ENCODE measurements around the gene SCN1A. TPM values are rescaled to one million over a fixed set of nuclear protein-coding genes. Genes with fewer than 3 reads are reported as not detected.

The SCN1A gene
- total RNA-seq, result not detected in 2 replicates

GRCh38 chr2:166127217-166128155 is at the start of gene SCN1A:
Gene SCN1A (minus strand): TSS chr2:166128020. CDS start chr2:166073621, 54,399 bp downstream.

GRCh38 chr2:165953655-165954606 is 173.9 kb downstream of the SCN1A start, which contains the start of gene TTC21B:
Gene TTC21B (minus strand): TSS chr2:165953776. CDS start chr2:165953705, 71 bp downstream.

Small RNAs within 50 kb of the gene (small RNA-seq; reads per million reads assigned to genes)
- gene RF00019, result not detected

Other genes starting within 250 kb of the SCN1A start
- 32.2 and 39.8 TPM in 2 replicates for gene TTC21B, start 174.2 kb downstream of the SCN1A start, total RNA-seq
- gene SCN9A, start 247.9 kb upstream of the SCN1A start, total RNA-seq, result 1.1 and 2.1 TPM in 2 replicates

Measured in thoracic aorta endothelial cell (primary cell).